ENCODE data around the gene TSPAN9.

TSPAN9 gene

GRCh38 chr12:3303410-3304136, 226.4 kb downstream of the TSPAN9 start:
- POLR2A ChIA-PET = no interaction called here
- TF ChIP-seq, protein P1, sequence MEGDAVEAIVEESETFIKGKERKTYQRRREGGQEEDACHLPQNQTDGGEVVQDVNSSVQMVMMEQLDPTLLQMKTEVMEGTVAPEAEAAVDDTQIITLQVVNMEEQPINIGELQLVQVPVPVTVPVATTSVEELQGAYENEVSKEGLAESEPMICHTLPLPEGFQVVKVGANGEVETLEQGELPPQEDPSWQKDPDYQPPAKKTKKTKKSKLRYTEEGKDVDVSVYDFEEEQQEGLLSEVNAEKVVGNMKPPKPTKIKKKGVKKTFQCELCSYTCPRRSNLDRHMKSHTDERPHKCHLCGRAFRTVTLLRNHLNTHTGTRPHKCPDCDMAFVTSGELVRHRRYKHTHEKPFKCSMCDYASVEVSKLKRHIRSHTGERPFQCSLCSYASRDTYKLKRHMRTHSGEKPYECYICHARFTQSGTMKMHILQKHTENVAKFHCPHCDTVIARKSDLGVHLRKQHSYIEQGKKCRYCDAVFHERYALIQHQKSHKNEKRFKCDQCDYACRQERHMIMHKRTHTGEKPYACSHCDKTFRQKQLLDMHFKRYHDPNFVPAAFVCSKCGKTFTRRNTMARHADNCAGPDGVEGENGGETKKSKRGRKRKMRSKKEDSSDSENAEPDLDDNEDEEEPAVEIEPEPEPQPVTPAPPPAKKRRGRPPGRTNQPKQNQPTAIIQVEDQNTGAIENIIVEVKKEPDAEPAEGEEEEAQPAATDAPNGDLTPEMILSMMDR (IDR thresholded peaks at IDR 0.05; ENCODE audit: control extremely low read depth, extremely low read depth, low read depth, missing control alignments) = no peak
- no peak for DNase-seq (ENCODE audit: extremely low spot score)
- CTCF ChIA-PET = interaction anchor here (1.0 to 10.6 kb wide), 2 partner anchors 503 to 534 kb away, joined by 3 to 197 read pairs; no protein-coding TSS in a partner anchor

DNA sequence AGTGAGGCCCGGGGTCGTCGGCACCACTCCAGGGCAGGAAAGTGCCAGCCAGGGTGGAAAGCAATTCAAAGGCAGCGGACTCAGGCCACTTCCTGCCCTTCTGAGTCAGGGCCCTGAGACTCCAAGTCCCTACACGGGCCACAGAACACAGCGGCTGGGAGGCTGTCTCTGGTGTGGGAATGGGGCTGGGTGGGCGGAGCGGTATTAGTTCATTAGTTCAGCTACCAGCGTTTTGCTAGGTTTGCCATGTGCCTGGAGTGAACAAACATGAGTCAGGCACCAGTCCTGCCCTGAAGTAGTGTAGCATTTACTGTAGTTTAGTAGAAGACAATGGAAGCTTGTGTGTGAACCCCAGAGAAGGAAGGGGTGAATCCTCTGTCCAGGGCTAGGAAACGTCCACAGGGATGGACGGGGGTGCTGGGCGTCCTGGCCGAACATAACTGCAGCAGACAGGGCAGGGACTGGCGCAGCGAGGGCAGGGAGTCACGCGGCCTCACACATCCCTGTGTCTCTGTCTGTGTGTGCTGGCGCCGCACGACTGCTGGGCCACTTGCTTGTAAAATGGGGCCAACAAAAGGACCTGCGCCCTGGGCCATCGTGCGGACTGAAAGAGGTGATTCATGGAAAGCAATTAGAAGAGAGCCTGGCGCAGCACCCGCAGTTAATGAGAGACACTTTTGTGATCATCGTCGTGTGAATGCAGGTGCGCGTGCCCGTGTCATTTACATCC, 227.4 kb downstream of the TSPAN9 start:
- no peak for DNase-seq (ENCODE audit: extremely low spot score)
- ChIA-PET POLR2A (no interaction called here), CTCF (interaction anchor here (10.6 kb wide), 1 partner anchor 502 kb away, joined by 197 read pairs; no protein-coding TSS in a partner anchor)
- TF ChIP-seq, protein P1 (IDR thresholded peaks at IDR 0.05; ENCODE audit: control extremely low read depth, extremely low read depth, low read depth, missing control alignments) = no peak

DNA sequence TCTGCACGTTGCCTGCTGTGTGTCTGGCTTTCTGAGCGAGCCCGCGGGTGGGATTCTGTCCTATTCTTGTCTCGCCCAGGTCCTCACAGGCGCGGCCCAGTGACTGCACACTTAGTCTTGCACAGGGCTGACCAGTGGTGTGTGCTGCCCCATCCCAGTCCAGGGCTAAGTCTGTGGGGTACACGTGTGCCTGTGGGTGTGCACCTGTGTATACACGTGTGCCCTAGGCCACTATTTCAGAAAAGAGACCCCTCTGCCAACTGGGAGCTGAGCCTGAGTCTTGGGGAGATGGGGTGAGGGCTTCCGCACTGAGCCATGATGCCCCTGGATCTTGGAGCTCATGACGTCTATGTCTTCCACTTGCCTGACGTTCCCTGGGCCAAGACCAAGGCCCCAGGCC, 228.3 kb downstream of the TSPAN9 start:
- CTCF ChIA-PET = interaction anchor here (10.6 kb wide), 1 partner anchor 501 kb away, joined by 197 read pairs; no protein-coding TSS in a partner anchor
- no peak for DNase-seq (ENCODE audit: extremely low spot score)
- TF ChIP-seq, protein P1 (IDR thresholded peaks at IDR 0.05; ENCODE audit: control extremely low read depth, extremely low read depth, low read depth, missing control alignments) = no peak
- POLR2A ChIA-PET = no interaction called here

DNA sequence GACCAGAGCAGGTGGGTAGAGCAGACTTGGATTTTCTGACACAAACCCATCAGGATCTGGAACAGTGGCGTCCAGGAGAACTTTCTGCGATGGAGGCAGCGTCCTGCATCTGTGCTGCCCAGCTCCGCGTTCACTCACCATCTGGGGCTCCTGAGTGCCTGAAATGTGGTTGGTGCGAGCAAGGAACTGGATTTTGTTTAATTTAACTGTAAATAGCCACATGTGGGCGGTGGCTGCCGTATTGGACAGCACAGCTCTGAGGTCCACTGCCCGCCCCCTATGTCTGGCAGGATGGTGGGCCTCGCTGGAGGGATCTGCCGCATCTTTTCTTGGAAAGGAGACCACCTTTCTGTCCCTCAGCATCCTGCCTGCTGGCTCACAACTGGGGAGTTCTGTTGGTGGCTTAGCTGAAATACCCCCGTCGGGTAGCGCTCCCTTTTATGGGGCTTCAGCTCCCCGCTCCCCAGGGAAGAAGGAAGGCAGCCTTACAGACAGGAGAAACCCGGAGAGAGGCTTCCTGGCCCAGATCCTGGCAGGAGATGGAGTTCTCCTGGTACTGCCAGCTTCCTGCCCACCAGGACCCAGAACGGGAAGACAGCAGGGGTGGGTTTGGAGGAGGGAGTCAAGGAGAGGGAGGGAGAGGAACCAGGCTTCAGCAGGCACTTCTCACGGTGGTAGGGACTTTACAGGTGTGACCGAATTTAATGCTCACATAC, 228.9 kb downstream of the TSPAN9 start:
- CTCF ChIA-PET = interaction anchor here (1.0 to 10.6 kb wide), 2 partner anchors 472 to 500 kb away, joined by 3 to 197 read pairs; no protein-coding TSS in a partner anchor
- DNase-seq (ENCODE audit: extremely low spot score) = no peak
- TF ChIP-seq, protein P1 (IDR thresholded peaks at IDR 0.05; ENCODE audit: control extremely low read depth, extremely low read depth, low read depth, missing control alignments) = no peak
- POLR2A ChIA-PET = no interaction called here

DNA sequence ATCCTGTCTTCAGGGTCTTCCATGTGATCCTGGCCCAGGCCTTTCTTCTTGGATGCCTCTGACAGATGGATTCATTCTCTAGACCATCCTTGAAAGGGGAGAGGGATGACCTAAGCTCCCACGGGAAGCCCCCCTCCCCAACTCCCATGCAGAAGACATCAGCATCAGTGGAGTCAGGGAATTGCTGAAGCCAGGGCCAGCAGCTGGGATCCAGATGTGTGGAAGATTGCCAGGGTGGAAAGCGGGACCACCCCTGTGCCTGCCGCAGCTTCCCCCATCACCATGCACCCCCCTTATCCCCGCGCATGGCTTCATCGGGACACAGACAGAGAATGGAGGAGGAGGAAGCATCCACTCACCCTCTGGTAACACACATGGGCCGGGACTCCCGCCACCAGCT, 230.2 kb downstream of the TSPAN9 start:
- POLR2A ChIA-PET = no interaction called here
- TF ChIP-seq, protein P1 (IDR thresholded peaks at IDR 0.05; ENCODE audit: control extremely low read depth, extremely low read depth, low read depth, missing control alignments) = no peak
- CTCF ChIA-PET = interaction anchor here (1.0 to 10.6 kb wide), 2 partner anchors 470 to 499 kb away, joined by 3 to 197 read pairs; no protein-coding TSS in a partner anchor
- no peak for DNase-seq (ENCODE audit: extremely low spot score)

DNA sequence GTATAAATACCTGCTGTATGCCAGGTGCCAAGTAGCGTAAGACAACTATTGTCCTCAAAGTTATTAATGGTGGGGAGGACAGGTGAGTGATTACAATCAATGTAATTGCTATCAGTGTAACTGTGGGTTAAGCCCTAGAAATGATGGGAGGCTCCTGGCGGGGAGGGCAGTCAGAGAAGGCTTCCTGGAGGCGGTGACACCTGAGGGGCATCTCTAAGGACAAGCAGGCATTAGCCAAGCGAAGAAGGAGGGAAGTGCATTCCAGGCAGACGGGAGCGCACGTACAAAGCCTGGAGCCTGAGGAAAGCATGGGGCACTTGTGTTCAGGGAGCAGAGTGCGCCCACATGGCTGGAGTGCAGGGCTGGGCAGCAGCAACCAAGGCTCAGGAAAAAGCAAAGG, 230.9 kb downstream of the TSPAN9 start:
- DNase-seq (ENCODE audit: extremely low spot score) = no peak
- ChIA-PET CTCF (interaction anchor here (10.3 kb wide), 1 partner anchor 8 kb away, joined by 102 read pairs; no protein-coding TSS in a partner anchor), POLR2A (no interaction called here)
- TF ChIP-seq, protein P1 (IDR thresholded peaks at IDR 0.05; ENCODE audit: control extremely low read depth, extremely low read depth, low read depth, missing control alignments) = no peak
